OCI-LY3 (cell line): ENCODE measurements around the gene HSPA12A.

ENCODE experiments used
- H2AFZ ChIP-seq: fragments of 200-600, 300-600 bp; shearing (Covaris generic); 2 replicates; pipeline ENCODE4 v1.6.0; 2014; ENCODE audit warnings: antibody characterized with exemption, low read depth, low read length
- H3K27ac ChIP-seq: fragments of 200-600, 300-600 bp; sonication (generic); 2 replicates; pipeline ENCODE4 v1.5.1; 2014; ENCODE audit warnings: mild to moderate bottlenecking, low read length, moderate library complexity, mixed read lengths
- H3K27me3 ChIP-seq: fragments of 200-600, 300-600 bp; sonication (generic); 2 replicates; pipeline ENCODE4 v1.6.1; 2014; ENCODE audit warnings: low read depth, low read length, mixed read lengths
- H3K36me3 ChIP-seq: fragments of 200-600, 300-600 bp; sonication (generic); replicated peaks from 2 replicates; pipeline ENCODE3; 2014; ENCODE audit warnings: low read depth, low read length, mixed read lengths
- H3K4me1 ChIP-seq: fragments of 300-600, 200-600 bp; sonication (generic); 2 replicates; pipeline ENCODE4 v1.6.1; 2014; ENCODE audit warnings: low read length, mixed read lengths
- H3K4me2 ChIP-seq: fragments of 200-600, 300-600 bp; sonication (generic); 2 replicates; pipeline ENCODE4 v1.6.1; 2014; ENCODE audit warnings: low read length, mixed read lengths
- H3K4me3 ChIP-seq: fragments of 300-600, 200-600 bp; sonication (generic); 2 replicates; pipeline ENCODE4 v1.5.1; 2014; ENCODE audit warnings: antibody characterized with exemption, mild to moderate bottlenecking, low read length, moderate library complexity
- H3K79me2 ChIP-seq: fragments of 300-600, 200-600 bp; shearing (Covaris generic); 2 replicates; pipeline ENCODE4 v1.6.1; 2014; ENCODE audit warnings: mild to moderate bottlenecking, low read length, mixed read lengths
- H3K9ac ChIP-seq: fragments of 300-600, 200-600 bp; shearing (Covaris generic); 2 replicates; pipeline ENCODE4 v1.6.0; 2014; ENCODE audit warnings: mild to moderate bottlenecking, low read length, moderate library complexity
- H3K9me3 ChIP-seq: fragments of 200-600, 300-600 bp; shearing (Covaris generic); 2 replicates; pipeline ENCODE4 v1.6.1; 2014; ENCODE audit warnings: low read length, mixed read lengths; ENCODE audit not compliant: insufficient read depth
- H4K20me1 ChIP-seq: fragments of 200-600, 300-600 bp; sonication (generic); 2 replicates; pipeline ENCODE4 v1.6.1; 2016; ENCODE audit warnings: low read length, mixed read lengths; ENCODE audit not compliant: insufficient read depth
- EZH2phosphoT487 ChIP-seq: fragments of 200-600 bp; shearing (Covaris generic); IDR thresholded peaks from 2 replicates; pipeline ENCODE4 v1.6.1; 2018; ENCODE audit warnings: antibody characterized with exemption, mixed run types, low read depth
- TF ChIP-seq, protein P1 (sequence below): fragments of 200-600, 300-600 bp; sonication (generic); IDR thresholded peaks from 2 replicates; pipeline ENCODE4 v1.5.1; 2014; ENCODE audit warnings: antibody characterized with exemption, low read length, low read depth

Gene HSPA12A

DNA sequence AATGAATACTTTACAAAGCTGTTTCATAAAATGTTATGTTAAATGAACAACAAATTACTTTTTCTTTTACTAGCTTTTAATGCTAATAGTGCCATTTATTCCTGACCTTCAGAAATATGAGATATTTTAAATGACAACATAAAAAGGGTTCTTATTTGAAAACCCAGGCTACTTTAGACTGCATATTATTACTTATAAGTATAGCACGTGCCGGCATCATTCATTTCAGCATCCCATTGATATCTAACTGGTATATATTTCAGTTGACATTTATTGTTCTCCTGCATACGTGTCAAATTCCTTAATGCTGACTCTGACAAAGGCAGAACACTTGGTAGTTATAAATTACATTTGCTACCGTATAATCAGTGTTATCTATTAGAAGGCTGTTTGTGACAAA is 86.3 kb downstream of the HSPA12A start:
- H3K27me3 ChIP-seq = no peaks in the 10 kb centered on the region
- no peaks in the 10 kb centered on the region for H3K9me3 ChIP-seq
- H3K79me2 ChIP-seq = no peaks in the 10 kb centered on the region
- H3K4me2 ChIP-seq = no peak overlapping the region
- H4K20me1 ChIP-seq = no peaks in the 10 kb centered on the region
- no peak for TF ChIP-seq EZH2phosphoT487
- TF ChIP-seq, protein P1, sequence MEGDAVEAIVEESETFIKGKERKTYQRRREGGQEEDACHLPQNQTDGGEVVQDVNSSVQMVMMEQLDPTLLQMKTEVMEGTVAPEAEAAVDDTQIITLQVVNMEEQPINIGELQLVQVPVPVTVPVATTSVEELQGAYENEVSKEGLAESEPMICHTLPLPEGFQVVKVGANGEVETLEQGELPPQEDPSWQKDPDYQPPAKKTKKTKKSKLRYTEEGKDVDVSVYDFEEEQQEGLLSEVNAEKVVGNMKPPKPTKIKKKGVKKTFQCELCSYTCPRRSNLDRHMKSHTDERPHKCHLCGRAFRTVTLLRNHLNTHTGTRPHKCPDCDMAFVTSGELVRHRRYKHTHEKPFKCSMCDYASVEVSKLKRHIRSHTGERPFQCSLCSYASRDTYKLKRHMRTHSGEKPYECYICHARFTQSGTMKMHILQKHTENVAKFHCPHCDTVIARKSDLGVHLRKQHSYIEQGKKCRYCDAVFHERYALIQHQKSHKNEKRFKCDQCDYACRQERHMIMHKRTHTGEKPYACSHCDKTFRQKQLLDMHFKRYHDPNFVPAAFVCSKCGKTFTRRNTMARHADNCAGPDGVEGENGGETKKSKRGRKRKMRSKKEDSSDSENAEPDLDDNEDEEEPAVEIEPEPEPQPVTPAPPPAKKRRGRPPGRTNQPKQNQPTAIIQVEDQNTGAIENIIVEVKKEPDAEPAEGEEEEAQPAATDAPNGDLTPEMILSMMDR = no peak
- no peaks in the 10 kb centered on the region for H3K36me3 ChIP-seq
- H3K4me3 ChIP-seq = no peak overlapping the region
- H2AFZ ChIP-seq = no peak overlapping the region
- H3K9ac ChIP-seq = no peak overlapping the region
- no peak overlapping the region for H3K27ac ChIP-seq
- no peaks in the 10 kb centered on the region for H3K4me1 ChIP-seq

DNA sequence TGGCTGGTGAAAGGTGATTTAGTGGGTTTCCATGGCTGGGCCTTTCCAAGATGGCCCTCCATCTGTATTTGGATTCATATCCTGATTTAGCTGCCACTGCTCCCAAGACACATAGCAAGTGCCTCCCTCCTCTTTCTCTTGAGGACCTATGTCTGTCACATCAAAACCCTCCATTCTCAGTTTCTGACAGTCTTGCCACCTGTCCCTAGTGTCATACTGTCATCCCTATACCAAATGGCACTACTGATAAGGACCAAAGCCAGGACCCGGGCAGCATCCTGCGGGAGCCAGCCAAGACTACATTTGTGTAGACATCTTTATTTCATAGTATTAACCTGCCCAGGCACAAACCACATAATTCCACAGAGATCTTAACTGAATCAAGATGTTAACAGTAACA is 86.8 kb downstream of the HSPA12A start:
- Histone ChIP-seq H3K4me3 (no peak overlapping the region), H3K4me1 (no peaks in the 10 kb centered on the region), H3K36me3 (no peaks in the 10 kb centered on the region), H3K9ac (no peak overlapping the region), H3K27me3 (no peaks in the 10 kb centered on the region), H2AFZ (no peak overlapping the region), H3K9me3 (no peaks in the 10 kb centered on the region), H3K4me2 (no peak overlapping the region), H3K27ac (no peak overlapping the region), H4K20me1 (no peaks in the 10 kb centered on the region), H3K79me2 (no peaks in the 10 kb centered on the region)
- TF ChIP-seq, protein P1 = no peak
- TF ChIP-seq EZH2phosphoT487 = no peak

DNA sequence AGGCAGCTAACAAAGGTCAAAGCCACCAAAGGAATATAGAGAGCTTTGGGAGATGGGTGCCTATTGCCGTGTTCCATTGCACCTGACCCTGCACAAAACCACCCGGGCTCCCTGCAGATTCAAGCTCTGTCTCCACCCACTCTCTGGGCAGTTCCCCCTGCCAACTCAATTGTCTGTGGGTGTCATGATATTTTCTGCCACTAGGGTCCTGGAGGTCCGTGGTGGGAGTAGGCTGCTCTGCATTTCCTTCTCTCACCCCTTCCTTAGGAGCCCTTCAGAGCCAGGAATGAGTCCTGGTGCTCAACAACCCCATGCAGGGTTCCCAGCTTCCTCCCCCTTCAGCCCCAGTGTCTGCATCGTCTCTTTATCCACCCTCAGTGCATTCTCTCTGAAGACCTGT is 87.5 kb downstream of the HSPA12A start:
- no peak overlapping the region for H2AFZ ChIP-seq

DNA sequence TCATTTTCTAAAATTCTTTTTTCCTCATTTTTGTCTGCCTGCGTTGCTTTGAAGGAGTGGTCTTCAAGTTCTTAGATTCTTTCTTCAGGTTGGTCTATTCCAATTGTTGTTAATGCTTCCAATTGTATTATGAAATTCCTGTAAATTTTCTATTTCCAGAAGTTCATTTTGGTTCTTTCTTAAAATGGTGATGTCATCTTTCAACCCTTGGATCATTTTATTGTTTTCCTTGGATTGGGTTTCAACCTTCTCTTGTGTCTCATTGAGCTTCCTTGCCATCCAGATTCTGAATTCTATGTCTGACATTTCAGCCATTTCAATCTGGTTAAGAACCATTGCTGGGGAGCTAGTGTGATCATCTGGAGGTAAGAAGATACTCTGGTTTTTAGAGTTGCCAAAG is 88.5 kb downstream of the HSPA12A start:
- Histone ChIP-seq H3K27me3 (no peaks in the 10 kb centered on the region), H3K4me3 (no peak overlapping the region), H3K9me3 (no peaks in the 10 kb centered on the region), H3K9ac (no peak overlapping the region), H3K27ac (no peak overlapping the region), H4K20me1 (no peaks in the 10 kb centered on the region), H3K4me2 (no peak overlapping the region), H3K4me1 (no peaks in the 10 kb centered on the region), H3K36me3 (no peaks in the 10 kb centered on the region), H3K79me2 (no peaks in the 10 kb centered on the region), H2AFZ (no peak overlapping the region)
- TF ChIP-seq, protein P1 = no peak
- TF ChIP-seq EZH2phosphoT487 = no peak

More for the DNA sequence above, 87.5 kb downstream of the HSPA12A start:
- TF ChIP-seq, protein P1 = no peak; the same call in 1 of the 2 replicates
- no peak for TF ChIP-seq EZH2phosphoT487
- Histone ChIP-seq H4K20me1 (no peaks in the 10 kb centered on the region), H3K27ac (no peak overlapping the region), H3K27me3 (no peaks in the 10 kb centered on the region), H3K4me2 (no peak overlapping the region), H3K79me2 (no peaks in the 10 kb centered on the region), H3K9me3 (no peaks in the 10 kb centered on the region), H3K4me1 (no peaks in the 10 kb centered on the region), H3K9ac (no peak overlapping the region), H3K4me3 (no peak overlapping the region), H3K36me3 (no peaks in the 10 kb centered on the region)
